Urinary bladder (tissue), 2 donors: ENCODE measurements around the gene SHROOM4. TPM values are rescaled to one million over a fixed set of nuclear protein-coding genes. Genes with fewer than 3 reads are reported as not detected.

ENCODE experiments used
- polyA plus RNA-seq: library from polyadenylated mRNA; stranded (reverse); fragments of 200-250 nt; gene quantifications from one replicate; pipeline ENCODE4 v1.2.3, GENCODE V29; 2013
- small RNA-seq: library from RNA; depleted of rRNA; stranded (forward); fragments of <200 nt; gene quantifications from one replicate; pipeline ENCODE3, GENCODE V24; 2014
- total RNA-seq: library from RNA; depleted of rRNA; stranded (reverse); fragments of >200 nt; gene quantifications from one replicate; pipeline ENCODE4 v1.2.3, GENCODE V29; 2014
- donor health status: healthy.

SHROOM4 gene
- total and polyA plus RNA-seq, 2 donors = 3.5 to 9.4 TPM

Small RNA genes within 50 kb of the gene (small RNA-seq; reads per million reads assigned to genes)
- gene RNU6-935P = not detected

Other genes starting within 250 kb of the SHROOM4 start
- gene BMP15, start 96.5 kb upstream of the SHROOM4 start, total RNA-seq = not detected
- not detected for gene BMP15, start 96.5 kb upstream of the SHROOM4 start, polyA plus RNA-seq